ENCODE measurements around the gene RGS16.
A peak's percentile ranks its signal among the peaks of the same experiment; 100 is the strongest.

Gene RGS16

GRCh38 chr1:182629080-182629479 is 24.9 kb upstream of the RGS16 start:
- DNase-seq: no peak

GRCh38 chr1:182628657-182629056 is 24.5 kb upstream of the RGS16 start:
- no peak for DNase-seq

- DNase-seq: no peak
Observed at GRCh38 chr1:182627622-182628021, 23.4 kb upstream of the RGS16 start.

- DNase-seq: no peak
Observed at GRCh38 chr1:182626527-182626926, 22.3 kb upstream of the RGS16 start.

GRCh38 chr1:182625719-182626504 is 21.7 kb upstream of the RGS16 start:
- no peak for DNase-seq

- no peak for DNase-seq
Observed at GRCh38 chr1:182625024-182625423, 20.8 kb upstream of the RGS16 start.

- no peak for DNase-seq
Observed at GRCh38 chr1:182624577-182624976, 20.4 kb upstream of the RGS16 start.

GRCh38 chr1:182622901-182623528 is 18.8 kb upstream of the RGS16 start:
- no peak for DNase-seq

GRCh38 chr1:182621906-182622305 is 17.7 kb upstream of the RGS16 start:
- DNase-seq: no peak

- no peak for DNase-seq
Observed at GRCh38 chr1:182620924-182621585, 16.9 kb upstream of the RGS16 start.

- no peak for DNase-seq
Observed at GRCh38 chr1:182617734-182618351, 13.7 kb upstream of the RGS16 start.

GRCh38 chr1:182617014-182617429 is 12.8 kb upstream of the RGS16 start:
- no peak for DNase-seq

- DNase-seq: no peak
Observed at GRCh38 chr1:182616130-182617013, 12.2 kb upstream of the RGS16 start.

- DNase-seq: no peak
Observed at GRCh38 chr1:182615468-182616129, 11.4 kb upstream of the RGS16 start.

- DNase-seq: peak; percentile 71
Observed at GRCh38 chr1:182614796-182615454, 10.7 kb upstream of the RGS16 start.

- DNase-seq: no peak
Observed at GRCh38 chr1:182611787-182612186, 7.6 kb upstream of the RGS16 start.

GRCh38 chr1:182611326-182611725 is 7.1 kb upstream of the RGS16 start:
- no peak for DNase-seq

GRCh38 chr1:182610606-182611194 is 6.5 kb upstream of the RGS16 start:
- no peak for DNase-seq

GRCh38 chr1:182608845-182609610 is 4.8 kb upstream of the RGS16 start:
- DNase-seq: peak; percentile 8

GRCh38 chr1:182608236-182608635 is 4.0 kb upstream of the RGS16 start:
- no peak for DNase-seq
